ENCODE data around the gene CACNA1B. TPM values are rescaled to one million over a fixed set of nuclear protein-coding genes. Genes with fewer than 3 reads are reported as not detected.

The CACNA1B gene
- total RNA-seq, 3 donors from 2014 or later, result 0.12 to 1.7 (median 0.22) TPM

DNA sequence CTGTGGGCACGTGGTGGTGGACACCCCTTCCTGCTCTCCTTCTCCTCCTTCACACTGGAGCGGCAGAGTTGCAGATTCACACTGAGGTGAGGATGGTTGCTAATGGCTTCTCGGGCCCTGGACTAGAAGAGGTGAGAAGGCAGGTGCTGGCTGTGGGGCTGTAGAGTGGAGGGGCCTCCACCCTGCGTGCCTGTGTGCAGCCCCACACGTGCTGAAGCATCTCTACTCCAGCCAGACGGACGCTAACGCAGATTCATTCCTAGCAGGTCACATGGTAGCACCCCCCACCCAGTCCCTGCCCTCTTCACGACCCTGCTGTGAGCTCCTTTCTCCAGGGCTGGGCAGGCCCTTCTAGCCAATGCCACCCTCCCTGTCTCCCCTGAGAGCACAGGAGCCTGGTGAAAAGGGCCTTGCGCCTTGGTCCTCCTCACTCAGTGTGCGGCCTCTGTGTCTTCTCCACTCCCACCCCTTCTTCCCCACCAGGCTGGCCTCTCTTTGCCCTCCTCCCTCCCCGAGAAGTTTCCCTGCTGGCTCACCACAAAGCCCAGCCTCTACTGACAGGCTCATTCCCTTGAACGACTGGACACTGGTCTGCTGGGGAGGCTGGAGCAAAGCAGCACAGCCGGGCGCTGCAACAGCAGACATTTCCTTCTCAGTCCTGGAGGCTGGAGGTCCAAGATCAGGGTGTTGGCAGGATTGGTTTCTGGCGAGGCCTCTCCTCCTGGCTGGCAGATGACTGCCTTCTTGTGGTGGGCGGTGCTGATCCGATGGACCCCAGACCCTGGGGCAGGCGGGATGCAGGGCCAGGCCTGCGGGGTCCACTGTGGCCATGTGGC is 14.2 kb downstream of the CACNA1B start:
- ATAC-seq, result no peak
- H3K4me1 ChIP-seq (ENCODE audit: low read depth), result no peaks in the 10 kb centered on the region
- intact Hi-C loops (cut with DNase I, micrococcal nuclease), result no loop called here
- TF ChIP-seq, protein P1, sequence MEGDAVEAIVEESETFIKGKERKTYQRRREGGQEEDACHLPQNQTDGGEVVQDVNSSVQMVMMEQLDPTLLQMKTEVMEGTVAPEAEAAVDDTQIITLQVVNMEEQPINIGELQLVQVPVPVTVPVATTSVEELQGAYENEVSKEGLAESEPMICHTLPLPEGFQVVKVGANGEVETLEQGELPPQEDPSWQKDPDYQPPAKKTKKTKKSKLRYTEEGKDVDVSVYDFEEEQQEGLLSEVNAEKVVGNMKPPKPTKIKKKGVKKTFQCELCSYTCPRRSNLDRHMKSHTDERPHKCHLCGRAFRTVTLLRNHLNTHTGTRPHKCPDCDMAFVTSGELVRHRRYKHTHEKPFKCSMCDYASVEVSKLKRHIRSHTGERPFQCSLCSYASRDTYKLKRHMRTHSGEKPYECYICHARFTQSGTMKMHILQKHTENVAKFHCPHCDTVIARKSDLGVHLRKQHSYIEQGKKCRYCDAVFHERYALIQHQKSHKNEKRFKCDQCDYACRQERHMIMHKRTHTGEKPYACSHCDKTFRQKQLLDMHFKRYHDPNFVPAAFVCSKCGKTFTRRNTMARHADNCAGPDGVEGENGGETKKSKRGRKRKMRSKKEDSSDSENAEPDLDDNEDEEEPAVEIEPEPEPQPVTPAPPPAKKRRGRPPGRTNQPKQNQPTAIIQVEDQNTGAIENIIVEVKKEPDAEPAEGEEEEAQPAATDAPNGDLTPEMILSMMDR (IDR thresholded peaks at IDR 0.05), result no peak
- H3K4me3 ChIP-seq, result no peak overlapping the region
- H3K9me3 ChIP-seq, result no peaks in the 10 kb centered on the region
- H3K36me3 ChIP-seq (ENCODE audit: low read depth), result no peaks in the 10 kb centered on the region
- DNase-seq, result no peak

DNA sequence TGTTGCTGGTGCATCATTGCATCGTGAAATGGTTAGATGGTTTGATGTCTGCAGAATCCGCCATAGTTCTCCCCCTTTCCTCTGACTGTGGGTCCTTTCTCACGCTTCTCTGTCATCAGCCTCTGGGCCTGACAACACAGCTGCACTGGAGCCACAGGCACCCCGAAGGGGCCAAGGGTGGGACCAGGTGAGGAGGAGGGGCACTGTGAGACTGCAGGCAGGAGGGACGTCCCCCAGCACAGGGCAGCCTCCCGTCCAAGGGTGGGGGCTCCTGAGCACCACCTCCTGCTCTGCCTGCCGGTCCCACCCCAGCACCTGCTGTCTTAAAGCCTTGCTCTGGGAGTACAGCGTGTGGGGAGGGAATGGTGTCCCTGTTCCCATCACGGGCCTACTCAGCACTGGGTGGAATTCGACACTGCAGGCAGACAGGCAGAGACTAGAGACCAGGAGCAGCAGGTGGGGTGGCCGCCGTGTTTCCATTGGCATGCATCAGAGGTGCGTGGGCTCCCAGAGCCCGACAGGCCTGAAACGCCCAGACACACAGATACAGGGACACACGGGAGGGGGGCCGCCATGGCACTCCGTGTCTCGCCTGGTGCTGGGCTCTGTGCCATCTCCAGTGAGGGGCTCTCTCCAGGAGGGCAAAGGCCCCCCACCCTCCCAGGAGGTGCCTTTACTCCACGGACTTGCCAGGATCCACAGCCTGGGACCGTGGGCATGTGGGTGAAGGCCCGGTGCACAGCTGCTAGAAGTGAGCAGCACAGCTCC is 15.0 kb downstream of the CACNA1B start:
- intact Hi-C loops (cut with DNase I, micrococcal nuclease), result no loop called here
- TF ChIP-seq, protein P1 (IDR thresholded peaks at IDR 0.05), result no peak
- Histone ChIP-seq H3K4me1 (ENCODE audit: low read depth) (no peaks in the 10 kb centered on the region), H3K4me3 (no peak overlapping the region), H3K36me3 (ENCODE audit: low read depth) (no peaks in the 10 kb centered on the region), H3K9me3 (no peaks in the 10 kb centered on the region)
- ATAC-seq (no peak), DNase-seq (no peak)

DNA sequence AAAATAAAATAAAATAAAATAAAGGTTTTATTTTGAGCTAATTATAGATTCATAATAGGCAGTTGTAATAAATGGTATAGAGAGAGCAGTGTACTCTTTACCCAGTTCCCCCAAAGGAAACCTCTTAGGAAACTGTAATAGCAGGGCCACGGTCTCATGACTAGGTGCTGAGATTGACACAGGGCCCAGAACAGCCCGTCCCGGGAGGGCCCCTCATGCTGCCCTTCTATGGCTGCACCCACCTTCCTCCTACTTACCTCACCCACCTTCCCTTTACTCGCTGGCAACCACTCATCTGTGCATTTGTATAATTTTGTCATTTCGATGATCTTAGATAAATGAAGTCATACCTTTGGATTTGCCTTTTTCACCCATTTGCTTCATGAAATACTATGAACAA is 16.1 kb downstream of the CACNA1B start:
- Histone ChIP-seq H3K36me3 (ENCODE audit: low read depth) (no peaks in the 10 kb centered on the region), H3K9me3 (no peaks in the 10 kb centered on the region), H3K4me3 (no peak overlapping the region), H3K4me1 (ENCODE audit: low read depth) (no peaks in the 10 kb centered on the region)
- ATAC-seq (no peak), DNase-seq (no peak)
- TF ChIP-seq, protein P1 (IDR thresholded peaks at IDR 0.05), result no peak
- intact Hi-C loops (cut with DNase I, micrococcal nuclease), result no loop called here

DNA sequence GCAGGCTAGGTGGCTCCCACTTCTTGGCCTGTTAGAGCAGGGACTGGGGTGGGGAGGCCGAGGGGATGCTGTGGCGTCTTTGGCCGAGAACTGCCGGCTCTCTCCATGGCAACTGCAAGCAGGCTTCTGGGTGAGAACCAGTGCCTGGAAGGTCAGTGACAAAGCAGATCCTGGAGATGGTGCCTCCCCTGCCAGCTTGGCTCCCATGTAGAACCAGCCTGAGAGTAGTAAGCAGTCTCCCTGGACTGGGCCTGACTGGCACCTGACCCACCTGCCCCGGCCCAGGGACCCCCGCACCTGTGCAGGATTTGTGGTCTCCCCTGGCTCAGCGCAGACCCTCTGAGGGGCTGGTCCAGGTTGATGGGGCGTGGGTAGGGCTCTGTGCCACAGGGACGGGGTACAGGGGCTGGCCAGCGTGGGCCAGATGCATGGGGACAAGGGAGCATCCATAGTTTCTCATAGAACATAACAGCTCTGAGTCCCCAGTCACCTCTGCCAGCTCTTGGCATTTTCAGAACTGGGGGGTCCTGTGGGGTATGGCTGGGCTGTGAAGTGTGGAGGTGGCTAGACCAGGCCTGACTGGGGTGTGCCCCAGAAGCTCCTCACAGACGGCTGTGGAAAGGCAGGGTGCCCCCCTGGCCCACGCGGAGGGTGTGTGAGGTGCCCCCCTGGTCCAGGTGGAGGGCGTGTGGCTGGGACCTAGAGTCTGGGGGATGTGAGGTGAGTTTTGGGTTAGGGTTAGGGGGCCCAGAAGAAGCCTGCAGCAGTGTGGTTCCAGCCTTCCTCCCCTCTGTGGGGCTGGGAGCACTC is 22.2 kb downstream of the CACNA1B start:
- no peak overlapping the region for H3K4me3 ChIP-seq
- no peaks in the 10 kb centered on the region for H3K4me1 ChIP-seq (ENCODE audit: low read depth)
- H3K36me3 ChIP-seq (ENCODE audit: low read depth), result no peaks in the 10 kb centered on the region
- no peaks in the 10 kb centered on the region for H3K9me3 ChIP-seq
- no peak for ATAC-seq
- TF ChIP-seq, protein P1 (IDR thresholded peaks at IDR 0.05), result no peak
- intact Hi-C loops (cut with DNase I, micrococcal nuclease), result no loop called here
- DNase-seq, result no peak

DNA sequence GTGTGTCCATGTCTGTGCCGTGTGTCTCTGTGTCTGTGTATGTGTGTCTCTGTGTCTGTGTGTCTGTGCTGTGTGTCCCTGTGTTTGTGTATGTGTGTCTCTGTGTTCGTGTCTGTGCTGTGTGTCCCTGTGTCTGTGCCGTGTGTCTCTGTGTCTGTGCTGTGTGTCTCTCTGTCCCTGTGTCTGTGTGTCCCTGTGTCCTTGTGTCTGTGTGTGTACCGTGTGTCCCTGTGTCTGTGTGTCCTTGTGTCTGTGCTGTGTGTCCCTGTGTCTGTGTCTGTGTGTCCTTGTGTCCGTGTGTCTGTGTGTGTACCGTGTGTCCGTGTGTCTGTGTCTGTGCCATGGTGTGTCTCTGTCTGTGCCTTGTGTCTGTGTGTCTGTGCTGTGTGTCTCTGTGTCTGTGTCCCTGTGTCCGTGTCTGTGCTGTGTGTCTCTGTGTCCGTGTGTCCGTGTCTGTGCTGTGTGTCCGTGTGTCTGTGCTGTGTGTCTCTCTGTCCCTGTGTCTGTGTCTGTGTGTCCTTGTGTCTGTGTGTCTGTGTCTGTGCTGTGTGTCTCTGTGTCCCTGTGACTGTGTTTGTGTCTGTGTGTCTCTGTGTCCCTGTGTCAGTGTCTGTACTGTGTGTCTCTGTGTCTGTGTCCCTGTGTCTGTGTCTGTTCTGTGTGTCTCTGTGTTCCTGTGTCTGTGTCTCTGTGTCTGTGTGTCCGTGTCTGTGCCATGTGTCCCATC is 23.2 kb downstream of the CACNA1B start:
- TF ChIP-seq, protein P1 (IDR thresholded peaks at IDR 0.05), result no peak
- no peaks in the 10 kb centered on the region for H3K36me3 ChIP-seq (ENCODE audit: low read depth)
- DNase-seq, result no peak
- no peak for ATAC-seq
- H3K4me3 ChIP-seq, result no peak overlapping the region
- intact Hi-C loops (cut with DNase I, micrococcal nuclease), result no loop called here
- H3K4me1 ChIP-seq (ENCODE audit: low read depth), result no peaks in the 10 kb centered on the region
- no peaks in the 10 kb centered on the region for H3K9me3 ChIP-seq

Data from mucosa of descending colon (tissue), 3 donors.